Mesodermal cell (in vitro differentiated cells): ENCODE measurements around the gene ALDH2.

ENCODE experiments used
- H3K27ac ChIP-seq: 2 replicates; pipeline ENCODE4 v1.7.0; 2013; ENCODE audit warnings: mild to moderate bottlenecking, low read depth, low read length, moderate library complexity; ENCODE audit not compliant: severe bottlenecking
- H3K36me3 ChIP-seq: 2 replicates; pipeline ENCODE4 v1.7.1; 2013; ENCODE audit warnings: mild to moderate bottlenecking, low read length, moderate library complexity; ENCODE audit not compliant: control insufficient read depth, insufficient read depth
- H3K4me1 ChIP-seq: one replicate; pipeline ENCODE4 v1.7.1; 2013; ENCODE audit warnings: mild to moderate bottlenecking, low read length; ENCODE audit not compliant: insufficient read depth, control insufficient read depth, poor library complexity, severe bottlenecking
- H3K4me3 ChIP-seq: 2 replicates; pipeline ENCODE4 v1.7.0; 2013; ENCODE audit warnings: low read length, control low read depth, mild to moderate bottlenecking; ENCODE audit not compliant: insufficient read depth, poor library complexity, severe bottlenecking; ENCODE audit errors: extremely low read depth
- H3K9me3 ChIP-seq: 2 replicates; pipeline ENCODE4 v1.7.1; 2013; ENCODE audit warnings: mild to moderate bottlenecking, low read length, moderate library complexity; ENCODE audit not compliant: control insufficient read depth
- WGBS, 2 experiments: methylation state at CpG; one replicate each; pipeline ENCODE4 v1.1.5; 2013; ENCODE audit warnings: missing lambda C conversion rate in 2 of 2; ENCODE audit not compliant: insufficient coverage in 2 of 2; 5-methylcytosine and 5-hydroxymethylcytosine counted together

ALDH2 gene

DNA sequence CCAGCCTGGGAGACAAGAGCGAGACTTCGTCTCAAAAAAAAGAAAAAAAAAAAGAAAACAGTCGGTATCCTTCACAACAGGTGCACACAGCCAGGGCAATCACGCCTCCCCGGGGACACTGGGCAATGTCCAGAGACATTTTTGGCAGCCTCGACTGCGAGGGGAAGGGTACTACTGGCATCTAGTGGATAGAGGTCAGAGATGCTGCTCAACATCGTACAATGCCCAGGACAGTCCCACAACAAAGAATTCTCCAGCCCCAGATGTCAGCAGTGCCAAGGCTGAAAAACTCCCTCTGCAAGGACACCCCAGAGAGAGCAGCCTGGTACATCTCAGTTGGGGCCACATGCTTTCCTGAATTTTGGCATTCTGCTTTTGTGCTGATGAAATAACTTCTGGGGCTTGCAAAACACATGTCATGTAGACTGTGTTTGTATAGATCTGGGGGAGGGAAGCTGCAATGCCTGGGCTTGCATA, 21.5 kb downstream of the ALDH2 start:
- H3K9me3 ChIP-seq: no peaks in the 10 kb centered on the region
- H3K36me3 ChIP-seq: peaks cover 87% of the 10 kb centered on the region
- H3K27ac ChIP-seq: no peak overlapping the region
- no peak overlapping the region for H3K4me3 ChIP-seq
- H3K4me1 ChIP-seq: no peaks in the 10 kb centered on the region
- WGBS, 2 experiments: 90 to 97% methylated on average over 6 to 8 of the region's 8 CpGs

DNA sequence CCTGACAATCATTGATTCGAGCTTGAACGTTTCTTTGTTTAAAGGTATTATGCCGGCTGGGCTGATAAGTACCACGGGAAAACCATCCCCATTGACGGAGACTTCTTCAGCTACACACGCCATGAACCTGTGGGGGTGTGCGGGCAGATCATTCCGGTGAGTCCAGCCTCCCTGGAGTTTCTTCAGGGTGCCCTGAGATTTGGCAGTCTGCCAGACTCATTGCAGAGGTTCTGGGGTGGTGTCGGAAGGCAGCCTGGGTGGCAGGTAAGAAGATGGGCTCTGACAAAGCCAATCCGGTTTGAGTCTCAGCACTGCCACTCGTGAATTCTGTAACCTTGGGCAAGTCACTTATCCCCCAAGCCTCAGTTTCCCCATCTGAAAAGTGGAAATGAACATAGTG, 23.0 kb downstream of the ALDH2 start:
- 92 to 93% methylated on average over 10 to 11 of the region's 11 CpGs for WGBS, 2 experiments
- no peaks in the 10 kb centered on the region for H3K9me3 ChIP-seq
- no peaks in the 10 kb centered on the region for H3K4me1 ChIP-seq
- H3K4me3 ChIP-seq: no peak overlapping the region
- no peak overlapping the region for H3K27ac ChIP-seq
- peaks cover 85% of the 10 kb centered on the region for H3K36me3 ChIP-seq

- Histone ChIP-seq H3K4me3 (no peak overlapping the region), H3K36me3 (peaks cover 80% of the 10 kb centered on the region)
- WGBS, 2 experiments: 93 to 94% methylated on average over 8 of the region's 8 CpGs
Observed at GRCh38 chr12:111791507-111791906, 24.8 kb downstream of the ALDH2 start.

DNA sequence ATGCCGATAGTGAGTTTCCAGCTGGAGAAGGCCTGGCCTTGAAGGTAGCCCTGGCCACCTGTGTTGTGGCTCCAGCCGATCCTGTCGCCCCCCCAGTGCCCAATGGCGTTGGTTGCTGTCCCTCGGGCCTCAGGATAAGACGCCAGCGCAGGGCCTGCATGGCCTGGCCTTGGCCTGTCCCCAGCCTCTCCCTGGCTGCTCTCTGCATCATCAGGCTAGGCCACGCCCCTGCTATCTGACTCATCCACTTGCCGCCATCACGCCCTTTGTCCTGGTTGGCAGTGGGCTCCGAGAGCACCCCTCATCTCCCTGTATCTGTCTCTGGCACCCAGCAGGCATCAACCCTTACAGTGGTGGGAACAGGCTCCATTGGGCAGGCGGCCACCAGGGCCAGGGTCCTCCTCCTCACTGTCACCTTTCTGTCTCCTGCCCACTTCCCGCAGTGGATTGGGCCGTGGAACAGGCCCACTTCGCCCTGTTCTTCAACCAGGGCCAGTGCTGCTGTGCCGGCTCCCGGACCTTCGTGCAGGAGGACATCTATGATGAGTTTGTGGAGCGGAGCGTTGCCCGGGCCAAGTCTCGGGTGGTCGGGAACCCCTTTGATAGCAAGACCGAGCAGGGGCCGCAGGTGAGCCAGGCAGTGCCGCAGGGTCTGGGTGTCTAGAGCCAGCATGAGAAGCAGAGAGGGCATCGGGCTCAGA, 25.6 kb downstream of the ALDH2 start:
- Histone ChIP-seq H3K4me3 (no peak overlapping the region), H3K9me3 (no peaks in the 10 kb centered on the region), H3K36me3 (peaks cover 79% of the 10 kb centered on the region), H3K4me1 (no peaks in the 10 kb centered on the region), H3K27ac (no peak overlapping the region)
- WGBS, 2 experiments: 91 to 98% methylated on average over 27 of the region's 27 CpGs

More at GRCh38 chr12:111791507-111791906, 24.8 kb downstream of the ALDH2 start:
- Histone ChIP-seq H3K27ac (no peak overlapping the region), H3K4me1 (no peaks in the 10 kb centered on the region), H3K9me3 (no peaks in the 10 kb centered on the region)

GRCh38 chr12:111792856-111793235, 26.1 kb downstream of the ALDH2 start:
- Histone ChIP-seq H3K4me1 (no peaks in the 10 kb centered on the region), H3K36me3 (peaks cover 81% of the 10 kb centered on the region), H3K9me3 (no peaks in the 10 kb centered on the region), H3K4me3 (no peak overlapping the region), H3K27ac (no peak overlapping the region)
- no CpG with 5 or more reads among the region's 3 CpGs for WGBS, 2 experiments

DNA sequence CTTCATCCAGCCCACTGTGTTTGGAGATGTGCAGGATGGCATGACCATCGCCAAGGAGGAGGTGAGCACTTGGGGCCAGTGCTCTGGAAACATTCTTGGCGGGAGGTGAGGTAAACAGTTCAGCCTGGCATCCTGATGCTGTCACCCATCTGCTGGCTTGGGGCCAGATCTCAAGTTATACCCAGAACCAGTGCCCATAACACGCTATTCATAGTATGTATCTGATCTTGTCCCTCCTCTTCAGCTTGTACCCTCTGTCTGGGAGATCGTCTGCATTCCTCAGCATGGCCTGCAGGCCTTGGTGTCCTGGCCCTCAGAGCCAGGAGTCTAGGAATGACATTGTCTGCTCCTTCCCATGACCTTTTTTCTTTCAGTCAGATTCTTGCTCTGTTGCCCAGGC, 31.4 kb downstream of the ALDH2 start:
- Histone ChIP-seq H3K36me3 (peaks cover 75% of the 10 kb centered on the region), H3K27ac (no peak overlapping the region), H3K4me3 (no peak overlapping the region), H3K4me1 (no peaks in the 10 kb centered on the region), H3K9me3 (no peaks in the 10 kb centered on the region)
- 96% methylated on average over 3 to 4 of the region's 4 CpGs for WGBS, 2 experiments

DNA sequence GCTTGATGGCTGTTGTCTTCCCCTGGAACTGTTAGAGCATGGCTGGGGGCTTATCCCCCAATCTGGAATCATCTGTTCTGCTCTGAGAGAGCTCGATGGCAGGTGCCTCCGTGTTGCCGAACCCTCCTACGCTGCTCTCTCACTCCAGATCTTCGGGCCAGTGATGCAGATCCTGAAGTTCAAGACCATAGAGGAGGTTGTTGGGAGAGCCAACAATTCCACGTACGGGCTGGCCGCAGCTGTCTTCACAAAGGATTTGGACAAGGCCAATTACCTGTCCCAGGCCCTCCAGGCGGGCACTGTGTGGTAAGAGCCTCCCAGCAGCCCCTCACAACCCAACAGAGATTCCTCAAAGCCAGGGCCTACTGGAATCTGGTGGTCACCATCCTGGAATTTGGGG, 33.0 kb downstream of the ALDH2 start:
- WGBS, 2 experiments: 98% methylated on average over 8 of the region's 9 CpGs
- Histone ChIP-seq H3K36me3 (peaks cover 76% of the 10 kb centered on the region), H3K27ac (no peak overlapping the region), H3K4me1 (no peaks in the 10 kb centered on the region), H3K4me3 (no peak overlapping the region), H3K9me3 (no peaks in the 10 kb centered on the region)

GRCh38 chr12:111803038-111803626, 36.4 kb downstream of the ALDH2 start:
- H3K4me3 ChIP-seq: no peak overlapping the region
- H3K27ac ChIP-seq: no peak overlapping the region
- WGBS, 2 experiments: 91 to 100% methylated on average over 2 to 4 of the region's 6 CpGs
- peaks cover 77% of the 10 kb centered on the region for H3K36me3 ChIP-seq
- no peaks in the 10 kb centered on the region for H3K9me3 ChIP-seq
- no peaks in the 10 kb centered on the region for H3K4me1 ChIP-seq

DNA sequence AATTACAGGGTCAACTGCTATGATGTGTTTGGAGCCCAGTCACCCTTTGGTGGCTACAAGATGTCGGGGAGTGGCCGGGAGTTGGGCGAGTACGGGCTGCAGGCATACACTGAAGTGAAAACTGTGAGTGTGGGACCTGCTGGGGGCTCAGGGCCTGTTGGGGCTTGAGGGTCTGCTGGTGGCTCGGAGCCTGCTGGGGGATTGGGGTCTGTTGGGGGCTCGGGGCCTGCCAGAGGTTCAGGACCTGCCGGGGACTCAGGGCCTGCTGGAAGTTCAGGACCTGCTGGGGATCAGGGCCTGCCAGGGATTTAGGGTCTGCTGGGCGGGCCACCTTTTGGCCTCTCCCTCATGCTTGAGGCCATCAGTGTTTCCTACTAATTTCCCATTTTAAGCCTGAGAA, 37.1 kb downstream of the ALDH2 start:
- WGBS, 2 experiments: 100% methylated on average over 2 to 6 of the region's 8 CpGs
- H3K4me1 ChIP-seq: no peaks in the 10 kb centered on the region
- no peaks in the 10 kb centered on the region for H3K9me3 ChIP-seq
- H3K27ac ChIP-seq: no peak overlapping the region
- no peak overlapping the region for H3K4me3 ChIP-seq
- peaks cover 73% of the 10 kb centered on the region for H3K36me3 ChIP-seq

DNA sequence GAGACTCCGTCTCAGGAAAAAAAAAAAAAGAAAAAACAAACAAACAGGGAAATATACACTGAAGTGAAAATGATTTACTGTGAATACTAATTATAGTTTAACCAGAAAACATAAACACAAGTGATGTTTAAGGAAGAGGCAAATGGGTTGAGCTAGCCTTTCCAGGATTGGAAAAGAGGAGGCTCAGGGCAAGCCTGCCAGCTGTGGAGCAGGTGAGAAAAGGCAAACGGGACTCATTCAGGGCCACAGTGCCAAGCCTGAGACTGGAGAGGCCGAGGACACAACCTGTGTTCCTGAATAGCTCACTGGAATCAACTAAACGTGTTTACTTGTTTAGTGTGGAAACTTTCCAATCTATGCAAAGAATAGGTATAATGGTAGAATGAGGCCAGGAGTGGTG, 39.6 kb downstream of the ALDH2 start:
- 96 to 97% methylated on average over 3 of the region's 4 CpGs for WGBS, 2 experiments

DNA sequence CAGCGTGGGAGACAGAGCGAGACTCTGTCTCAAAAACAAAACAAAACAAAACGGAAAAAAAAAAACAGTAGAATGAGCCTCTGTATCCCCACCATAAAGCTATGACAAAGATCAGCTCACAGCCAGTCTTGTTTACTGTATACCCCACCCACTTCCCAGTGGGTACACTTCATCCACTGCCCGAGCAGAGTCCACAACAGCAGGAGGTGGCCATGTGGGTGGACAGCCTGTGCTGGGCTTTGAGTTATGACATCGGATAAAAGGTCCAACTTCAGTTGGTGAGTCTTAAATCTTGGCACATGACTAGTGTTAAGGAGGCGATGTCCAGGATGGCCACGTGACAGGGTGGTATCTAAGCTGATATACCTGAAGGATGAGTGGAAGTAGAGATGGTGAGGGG, 40.5 kb downstream of the ALDH2 start:
- Histone ChIP-seq H3K9me3 (no peaks in the 10 kb centered on the region), H3K4me1 (no peaks in the 10 kb centered on the region), H3K27ac (peak overlapping the region; percentile 10), H3K36me3 (peaks cover 65% of the 10 kb centered on the region), H3K4me3 (no peak overlapping the region)
- 94 to 99% methylated on average over 4 to 6 of the region's 7 CpGs for WGBS, 2 experiments

More for the DNA sequence above, 39.6 kb downstream of the ALDH2 start:
- Histone ChIP-seq H3K4me3 (no peak overlapping the region), H3K4me1 (no peaks in the 10 kb centered on the region), H3K36me3 (peaks cover 73% of the 10 kb centered on the region), H3K27ac (no peak overlapping the region), H3K9me3 (no peaks in the 10 kb centered on the region)
